Activated CD8-positive, alpha-beta T cell treated with anti-CD3 and anti-CD28 coated beads, Interleukin-2, amount 10 ng/mL, durations not matched to agents 7 days and 5 days (primary cell): ENCODE measurements around the gene GBX2. TPM values are rescaled to one million over a fixed set of nuclear protein-coding genes. Genes with fewer than 3 reads are reported as not detected.
A peak's percentile ranks its signal among the peaks of the same experiment; 100 is the strongest.

ENCODE experiments used
- ATAC-seq: fragments of 150-1000 bp; cut with Tn5 transposase; one replicate; pipeline ENCODE4 v1.10.0; 2021; ENCODE audit warnings: moderate library complexity
- CTCF ChIA-PET: fragments of 350-600 bp; sonication (Branson Sonifier 250); formaldehyde crosslinking; loops from one replicate; lab custom pipeline; 2021; ENCODE audit warnings: antibody characterized with exemption; lab: Charles Lee
- POLR2A ChIA-PET: fragments of 350-600 bp; sonication (Branson Sonifier 250); formaldehyde crosslinking; loops from one replicate; lab custom pipeline; 2021; ENCODE audit warnings: antibody characterized with exemption; lab: Charles Lee
- DNase-seq: peaks from one replicate; pipeline ENCODE4 v3.0.0-alpha.2; 2020
- H3K27ac Mint-ChIP-seq: one replicate; pipeline ENCODE4 v1.8.0; 2021; ENCODE audit warnings: mild to moderate bottlenecking, mixed read lengths
- H3K27me3 Mint-ChIP-seq: one replicate; pipeline ENCODE4 v1.8.0; 2021; ENCODE audit warnings: low read depth, mixed read lengths
- H3K36me3 Mint-ChIP-seq: one replicate; pipeline ENCODE4 v1.8.0; 2021; ENCODE audit warnings: low read depth, mixed read lengths
- H3K4me1 Mint-ChIP-seq: one replicate; pipeline ENCODE4 v1.8.0; 2021; ENCODE audit warnings: low read depth, mixed read lengths
- H3K4me3 Mint-ChIP-seq: one replicate; pipeline ENCODE4 v1.8.0; 2021; ENCODE audit warnings: mild to moderate bottlenecking, mixed read lengths
- H3K9me3 Mint-ChIP-seq: one replicate; pipeline ENCODE4 v1.8.0; 2022; ENCODE audit warnings: mixed read lengths; ENCODE audit not compliant: insufficient read depth
- total RNA-seq, 2 experiments: library from RNA; stranded (reverse); gene quantifications; one replicate each; pipeline ENCODE4 v1.2.3, GENCODE V29; 2021

Gene GBX2
- not detected for total RNA-seq

DNA sequence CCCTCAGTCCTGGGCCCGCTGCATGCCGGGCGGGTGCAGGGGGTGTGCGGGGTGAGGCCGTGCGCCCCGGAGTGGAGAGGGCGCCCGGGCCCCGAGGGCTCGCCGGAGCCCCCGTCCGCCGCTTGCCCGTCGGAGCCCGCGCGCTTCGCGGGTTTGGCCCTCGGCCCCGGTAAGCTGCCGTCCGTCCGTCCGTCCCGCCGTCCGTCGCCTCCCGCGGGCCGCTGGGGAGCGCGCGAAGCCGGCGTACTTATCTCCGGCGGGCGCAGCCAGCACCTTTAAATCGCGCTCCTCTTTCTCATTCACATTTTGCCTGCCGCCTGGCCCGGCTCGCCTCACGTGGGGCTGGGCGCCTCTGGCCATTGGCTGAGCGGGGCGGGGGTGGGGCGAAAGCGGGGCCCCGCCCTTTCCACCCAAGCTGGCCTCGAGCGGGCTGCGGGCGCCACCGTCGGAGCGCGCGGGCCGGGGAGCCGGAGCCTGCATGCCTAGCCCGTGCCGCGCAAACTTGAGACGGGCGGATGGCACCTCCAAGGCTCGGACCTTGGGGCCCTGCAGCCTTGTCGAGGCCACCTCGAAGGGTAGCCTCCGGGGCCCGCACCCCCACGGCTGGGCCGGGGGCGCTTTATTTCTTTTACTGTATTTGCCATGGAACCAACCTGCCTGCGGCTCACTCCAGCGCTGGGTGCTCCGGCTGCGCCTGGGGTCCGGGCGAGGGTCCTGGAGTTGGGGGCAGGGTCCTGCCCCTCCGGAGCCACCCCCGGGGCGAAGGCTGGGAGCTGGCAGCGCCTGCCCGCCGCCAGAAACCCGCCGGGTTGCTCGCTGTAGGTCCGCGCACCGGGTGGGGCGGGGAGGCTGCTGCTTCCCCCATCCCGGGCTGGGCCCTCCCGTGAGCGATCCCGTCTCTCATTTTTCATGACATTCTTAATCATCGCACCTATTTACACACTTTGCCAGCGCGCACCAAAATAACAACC, at the start of gene GBX2:
Gene GBX2, minus strand, starts transcription at position 277 of the 971 bp plus-strand sequence. CDS start 415 bp downstream, outside the sequence.
- H3K36me3 Mint-ChIP-seq: peaks cover 15% of the 10 kb centered on the region
- POLR2A ChIA-PET: no interaction called here
- no peaks in the 10 kb centered on the region for H3K9me3 Mint-ChIP-seq
- CTCF ChIA-PET: interaction anchor here (1.6 to 3.0 kb wide), 2 partner anchors 9 to 12 kb away, joined by 8 to 19 read pairs; no protein-coding TSS in a partner anchor
- peak within 1 kb of the TSS; percentile 38 for H3K4me3 Mint-ChIP-seq
- peaks cover 54% of the 10 kb centered on the region for H3K27me3 Mint-ChIP-seq
- H3K27ac Mint-ChIP-seq: peak within 1 kb of the TSS; percentile 61
- ATAC-seq: no peak
- no peak for DNase-seq
- peaks cover 7% of the 10 kb centered on the region for H3K4me1 Mint-ChIP-seq

DNA sequence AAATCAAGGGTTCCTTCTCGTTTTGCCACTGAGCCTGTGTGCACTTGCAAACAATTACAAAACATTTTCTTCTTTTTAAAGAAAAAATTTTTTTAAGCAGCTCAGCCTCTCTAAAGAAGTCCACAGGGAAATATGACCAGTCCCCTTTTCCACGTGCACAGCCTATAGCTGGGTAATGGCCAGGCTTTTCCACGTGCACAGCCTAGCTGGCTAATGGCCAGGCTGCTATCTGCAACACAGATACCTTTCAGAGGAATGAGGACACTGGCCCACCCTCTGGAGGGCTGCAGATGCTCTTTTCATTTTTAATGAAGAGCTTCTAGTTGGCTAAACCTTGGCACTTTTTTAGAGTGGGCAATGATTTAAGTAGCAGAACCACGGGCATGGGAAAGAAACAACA, 49.7 kb upstream of the GBX2 start:
- no peak for ATAC-seq
- Mint-ChIP-seq H3K4me3 (no peak overlapping the region), H3K4me1 (no peaks in the 10 kb centered on the region), H3K9me3 (no peaks in the 10 kb centered on the region), H3K27ac (no peak overlapping the region), H3K36me3 (no peaks in the 10 kb centered on the region), H3K27me3 (no peaks in the 10 kb centered on the region)
- ChIA-PET CTCF (no interaction called here), POLR2A (no interaction called here)
- DNase-seq: no peak

DNA sequence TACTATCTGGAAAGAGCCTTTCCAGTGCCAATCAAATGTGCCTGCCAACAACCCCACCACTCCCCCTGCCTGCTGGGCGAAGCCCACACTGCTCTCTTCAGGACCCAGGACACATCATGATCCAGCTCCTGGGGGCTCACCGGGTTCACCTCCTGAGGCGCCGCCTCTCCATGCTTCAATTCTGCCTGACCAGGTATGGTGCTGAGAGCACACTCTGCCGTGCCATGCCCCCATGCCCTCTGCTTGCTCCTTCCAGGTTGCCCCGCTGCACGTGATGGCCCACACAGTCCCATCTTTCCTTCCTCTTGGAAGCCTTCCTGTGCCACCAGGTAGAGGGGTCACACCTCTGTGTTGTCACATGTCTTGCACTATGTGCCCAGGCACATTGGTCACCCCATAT, 48.5 kb upstream of the GBX2 start:
- ChIA-PET POLR2A (no interaction called here), CTCF (no interaction called here)
- DNase-seq: no peak
- Mint-ChIP-seq H3K27ac (no peak overlapping the region), H3K4me1 (no peaks in the 10 kb centered on the region), H3K27me3 (no peaks in the 10 kb centered on the region), H3K9me3 (no peaks in the 10 kb centered on the region), H3K36me3 (no peaks in the 10 kb centered on the region), H3K4me3 (no peak overlapping the region)
- no peak for ATAC-seq

DNA sequence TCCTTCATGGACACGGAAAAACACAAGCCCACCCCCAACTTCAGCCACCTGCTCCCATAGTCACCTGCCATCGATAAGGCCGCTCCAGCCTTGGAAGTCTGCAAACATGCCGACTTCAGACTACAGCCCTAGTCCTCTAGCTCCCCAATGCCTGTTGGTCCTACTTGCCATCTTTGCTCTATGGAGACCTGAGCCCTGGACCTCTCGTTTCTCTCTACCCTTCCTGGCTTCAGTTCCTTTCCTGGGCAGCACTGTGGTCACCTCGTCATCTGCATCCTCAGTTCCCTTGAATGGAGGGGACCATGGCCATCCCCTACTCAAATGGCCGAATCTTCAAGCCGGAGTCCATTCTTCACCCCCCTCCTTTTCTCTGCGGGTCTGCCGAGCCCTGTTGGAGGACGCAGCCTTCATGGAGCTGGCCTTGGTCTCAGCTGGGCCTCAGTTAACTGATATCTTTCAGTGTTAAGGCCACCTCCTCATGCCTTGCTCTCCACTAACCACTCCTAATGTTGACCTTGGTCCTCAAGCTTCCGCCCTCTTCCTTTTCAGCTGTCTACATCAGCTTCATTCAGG, 47.7 kb upstream of the GBX2 start:
- no peaks in the 10 kb centered on the region for H3K27me3 Mint-ChIP-seq
- no peak overlapping the region for H3K27ac Mint-ChIP-seq
- no peak for DNase-seq
- ATAC-seq: no peak
- no peak overlapping the region for H3K4me3 Mint-ChIP-seq
- H3K36me3 Mint-ChIP-seq: no peaks in the 10 kb centered on the region
- POLR2A ChIA-PET: no interaction called here
- H3K4me1 Mint-ChIP-seq: no peaks in the 10 kb centered on the region
- CTCF ChIA-PET: no interaction called here
- H3K9me3 Mint-ChIP-seq: no peaks in the 10 kb centered on the region

- Mint-ChIP-seq H3K27me3 (no peaks in the 10 kb centered on the region), H3K4me3 (no peak overlapping the region), H3K36me3 (no peaks in the 10 kb centered on the region), H3K4me1 (no peaks in the 10 kb centered on the region), H3K27ac (no peak overlapping the region), H3K9me3 (no peaks in the 10 kb centered on the region)
- POLR2A ChIA-PET: no interaction called here
- CTCF ChIA-PET: no interaction called here
- DNase-seq (no peak), ATAC-seq (no peak)
Observed at GRCh38 chr2:236215196-236215595, 47.0 kb upstream of the GBX2 start.

GRCh38 chr2:236214376-236214995, 46.3 kb upstream of the GBX2 start:
- no peaks in the 10 kb centered on the region for H3K4me1 Mint-ChIP-seq
- ATAC-seq (no peak), DNase-seq (no peak)
- CTCF ChIA-PET: no interaction called here
- no peak overlapping the region for H3K4me3 Mint-ChIP-seq
- no peaks in the 10 kb centered on the region for H3K36me3 Mint-ChIP-seq
- POLR2A ChIA-PET: no interaction called here
- H3K9me3 Mint-ChIP-seq: no peaks in the 10 kb centered on the region
- no peaks in the 10 kb centered on the region for H3K27me3 Mint-ChIP-seq
- no peak overlapping the region for H3K27ac Mint-ChIP-seq

DNA sequence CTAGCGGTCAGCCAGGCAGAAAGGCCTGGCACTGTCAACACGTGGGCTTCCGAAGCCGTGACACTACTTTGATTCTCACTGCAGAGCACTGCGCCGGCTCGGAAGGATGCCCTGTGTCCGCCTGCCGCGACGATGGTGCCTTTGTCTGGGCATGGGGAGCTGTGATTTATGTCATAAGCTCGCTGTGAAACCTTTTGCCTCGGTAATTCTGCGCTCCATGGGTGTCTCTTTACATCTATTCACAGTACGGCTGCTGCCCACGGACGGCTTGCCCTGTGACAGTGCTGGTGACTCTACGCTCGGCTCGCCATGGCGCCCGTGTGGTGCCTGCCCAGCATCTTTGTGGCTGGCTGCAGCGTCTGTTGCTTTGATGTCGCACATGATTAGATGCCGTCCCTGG, 43.1 kb upstream of the GBX2 start:
- ChIA-PET CTCF (no interaction called here), POLR2A (no interaction called here)
- Mint-ChIP-seq H3K27me3 (no peaks in the 10 kb centered on the region), H3K27ac (no peak overlapping the region), H3K4me1 (no peaks in the 10 kb centered on the region), H3K4me3 (no peak overlapping the region), H3K9me3 (no peaks in the 10 kb centered on the region), H3K36me3 (no peaks in the 10 kb centered on the region)
- DNase-seq: no peak
- no peak for ATAC-seq

- ChIA-PET CTCF (no interaction called here), POLR2A (no interaction called here)
- H3K4me3 Mint-ChIP-seq: no peak overlapping the region
- no peak overlapping the region for H3K27ac Mint-ChIP-seq
- no peak for ATAC-seq
- H3K9me3 Mint-ChIP-seq: no peaks in the 10 kb centered on the region
- no peak for DNase-seq
- H3K4me1 Mint-ChIP-seq: no peaks in the 10 kb centered on the region
- no peaks in the 10 kb centered on the region for H3K27me3 Mint-ChIP-seq
- H3K36me3 Mint-ChIP-seq: no peaks in the 10 kb centered on the region
Observed at GRCh38 chr2:236210536-236210935, 42.4 kb upstream of the GBX2 start.

- POLR2A ChIA-PET: no interaction called here
- no peak for ATAC-seq
- H3K27me3 Mint-ChIP-seq: no peaks in the 10 kb centered on the region
- no peaks in the 10 kb centered on the region for H3K4me1 Mint-ChIP-seq
- no peak for DNase-seq
- no peak overlapping the region for H3K27ac Mint-ChIP-seq
- no peak overlapping the region for H3K4me3 Mint-ChIP-seq
- no peaks in the 10 kb centered on the region for H3K9me3 Mint-ChIP-seq
- H3K36me3 Mint-ChIP-seq: no peaks in the 10 kb centered on the region
- CTCF ChIA-PET: no interaction called here
Observed at GRCh38 chr2:236209996-236210395, 41.8 kb upstream of the GBX2 start.

- Mint-ChIP-seq H3K4me3 (no peak overlapping the region), H3K36me3 (no peaks in the 10 kb centered on the region), H3K4me1 (no peaks in the 10 kb centered on the region), H3K9me3 (no peaks in the 10 kb centered on the region), H3K27me3 (no peaks in the 10 kb centered on the region), H3K27ac (no peak overlapping the region)
- POLR2A ChIA-PET: no interaction called here
- ATAC-seq (no peak), DNase-seq (no peak)
- CTCF ChIA-PET: no interaction called here
Observed at GRCh38 chr2:236209535-236209934, 41.3 kb upstream of the GBX2 start.

- ChIA-PET CTCF (no interaction called here), POLR2A (no interaction called here)
- no peak for DNase-seq
- Mint-ChIP-seq H3K27ac (no peak overlapping the region), H3K4me1 (no peaks in the 10 kb centered on the region), H3K9me3 (no peaks in the 10 kb centered on the region), H3K4me3 (no peak overlapping the region), H3K27me3 (no peaks in the 10 kb centered on the region), H3K36me3 (no peaks in the 10 kb centered on the region)
- no peak for ATAC-seq
Observed at GRCh38 chr2:236208019-236208926, 40.1 kb upstream of the GBX2 start.
